CD4-positive, alpha-beta T cell treated with Interleukin-15 for 4 hours (primary cell): ENCODE data around the gene TREML4.

ENCODE experiments used
- DNase-seq: peaks from one replicate; pipeline ENCODE4 v3.0.0-alpha.2; 2020; ENCODE audit warnings: low spot score

The TREML4 gene

DNA sequence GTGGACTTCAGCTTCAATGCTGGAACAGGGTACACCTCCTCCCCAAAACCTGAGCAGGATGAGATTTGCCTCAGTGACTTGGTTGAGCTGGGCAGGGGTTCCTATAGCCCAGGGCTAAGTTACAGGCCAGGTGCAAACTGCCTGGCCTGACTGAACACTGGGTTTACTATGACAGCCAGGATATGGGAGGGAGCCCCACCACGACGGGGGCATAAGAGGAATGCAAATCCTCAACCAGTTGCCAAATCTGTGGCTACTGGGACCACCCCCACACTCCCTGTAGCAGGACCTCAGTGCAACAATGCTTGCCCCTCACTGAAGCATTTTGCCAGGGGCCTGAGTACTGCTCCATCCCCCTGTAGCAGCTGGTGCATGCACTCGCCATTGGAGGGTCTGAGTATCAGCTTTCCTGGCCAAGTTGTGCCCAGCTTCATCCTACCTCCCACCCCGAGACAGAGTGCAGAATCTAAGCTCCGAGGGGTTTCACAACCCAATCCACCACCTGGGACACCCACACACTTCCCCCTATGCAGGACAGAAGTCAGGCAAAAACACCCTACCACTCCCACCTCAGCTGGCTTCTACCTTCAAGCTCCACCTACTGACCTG lies 27.6 kb downstream of the TREML4 start:
- DNase-seq: no peak

DNA sequence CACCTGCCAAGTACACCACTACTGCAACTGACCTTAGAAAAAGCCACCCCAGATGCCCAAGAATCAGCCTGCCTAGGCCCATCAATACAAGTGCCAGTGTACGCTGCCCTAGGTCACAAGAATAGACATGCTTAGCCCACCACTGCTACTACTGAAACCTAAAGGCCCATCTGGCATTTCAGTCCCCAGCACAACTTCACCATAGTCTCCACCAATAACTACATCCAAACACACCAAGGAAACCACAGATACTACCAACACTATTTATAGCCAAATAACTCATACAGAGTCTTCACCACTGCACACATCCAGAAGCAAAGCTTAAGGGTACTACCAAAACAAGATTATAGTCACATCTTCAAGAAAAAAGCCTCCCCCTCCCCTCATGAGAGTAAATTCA lies 28.2 kb downstream of the TREML4 start:
- no peak for DNase-seq

DNA sequence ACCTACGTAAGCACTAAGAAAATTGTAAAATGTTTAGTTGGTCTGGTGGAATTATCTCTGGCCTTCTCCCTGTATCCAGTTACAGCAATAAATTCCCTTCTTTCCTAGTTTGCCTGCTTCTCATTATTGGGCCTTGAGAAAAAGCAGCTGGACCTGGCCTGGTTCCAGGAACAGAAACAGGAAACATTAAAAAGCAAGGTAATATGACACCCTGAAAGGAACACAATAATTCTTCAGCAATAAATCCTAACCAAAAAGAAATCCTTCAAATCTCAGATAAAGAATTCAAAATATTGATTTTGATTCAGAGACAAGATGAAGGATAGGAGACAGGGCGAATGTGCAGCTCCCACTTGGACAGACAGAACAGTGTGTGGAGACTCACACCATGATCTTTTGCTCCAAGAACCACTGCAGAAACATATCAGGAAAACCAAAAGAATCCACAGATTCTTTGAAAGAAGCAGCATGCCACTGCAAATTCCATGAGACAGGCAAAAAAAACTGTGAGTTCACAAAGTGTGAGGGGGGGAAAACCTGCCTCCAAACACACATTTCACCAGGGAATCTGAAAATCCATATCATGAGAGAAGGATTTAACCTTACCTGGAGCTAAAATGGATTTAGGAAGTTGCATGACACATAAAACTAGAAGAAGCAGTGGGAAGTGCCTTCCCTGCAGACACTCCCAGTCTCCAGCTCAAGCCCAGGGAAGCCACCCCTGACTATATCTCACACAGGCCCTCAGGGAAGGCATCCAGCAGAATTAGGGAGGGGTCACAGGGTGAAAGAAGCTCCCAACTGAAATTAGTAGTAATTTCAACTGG lies 29.4 kb downstream of the TREML4 start:
- DNase-seq: no peak

DNA sequence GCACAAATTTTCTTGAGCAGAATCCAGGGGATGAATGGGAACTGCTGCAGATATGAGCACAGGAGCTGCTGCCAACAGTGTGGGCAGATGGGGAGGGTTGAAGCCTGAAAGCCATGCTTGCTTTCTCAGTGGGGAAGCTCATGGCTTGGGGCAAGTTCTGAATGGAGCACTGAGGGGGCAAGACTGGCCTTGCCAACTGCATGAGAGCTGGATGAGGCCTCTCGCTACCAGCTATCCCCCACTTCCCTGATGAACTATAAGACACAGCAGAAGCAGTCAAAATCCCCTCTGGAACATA lies 30.0 kb downstream of the TREML4 start:
- DNase-seq: no peak

DNA sequence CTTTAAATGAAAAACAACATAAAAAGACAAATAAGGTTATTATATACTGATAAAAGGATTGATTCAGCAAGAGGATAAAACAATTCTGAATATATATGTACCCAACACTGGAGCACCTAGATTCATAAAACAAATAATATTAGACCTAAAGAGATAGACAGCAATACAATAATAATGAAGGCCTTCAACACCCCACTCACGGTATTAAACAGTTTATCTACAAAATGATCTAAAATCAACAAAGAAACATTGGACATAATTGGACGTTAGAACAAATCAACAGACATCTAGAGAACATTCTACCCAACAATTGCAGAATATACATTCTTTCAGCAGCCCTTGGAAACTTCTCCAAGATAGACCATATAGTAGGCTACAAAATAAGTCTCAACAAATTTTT lies 34.3 kb downstream of the TREML4 start:
- no peak for DNase-seq

DNA sequence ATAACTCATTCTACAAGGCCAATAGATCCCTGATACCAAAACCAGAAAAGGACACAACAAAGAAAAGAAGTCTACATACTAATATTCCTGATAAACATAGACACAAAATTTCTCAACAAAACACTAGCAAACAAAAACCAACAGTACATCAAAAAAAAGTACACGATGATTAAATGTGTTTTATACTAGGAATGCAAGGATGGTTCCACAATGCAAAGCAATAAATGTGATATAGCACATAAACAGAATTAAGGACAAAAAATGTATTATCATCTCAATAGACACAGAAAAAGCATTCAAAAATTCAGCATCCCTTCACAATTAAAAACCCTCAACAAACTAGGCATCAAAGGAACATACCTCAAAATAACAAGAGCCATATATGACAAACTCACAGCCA lies 35.1 kb downstream of the TREML4 start:
- no peak for DNase-seq

DNA sequence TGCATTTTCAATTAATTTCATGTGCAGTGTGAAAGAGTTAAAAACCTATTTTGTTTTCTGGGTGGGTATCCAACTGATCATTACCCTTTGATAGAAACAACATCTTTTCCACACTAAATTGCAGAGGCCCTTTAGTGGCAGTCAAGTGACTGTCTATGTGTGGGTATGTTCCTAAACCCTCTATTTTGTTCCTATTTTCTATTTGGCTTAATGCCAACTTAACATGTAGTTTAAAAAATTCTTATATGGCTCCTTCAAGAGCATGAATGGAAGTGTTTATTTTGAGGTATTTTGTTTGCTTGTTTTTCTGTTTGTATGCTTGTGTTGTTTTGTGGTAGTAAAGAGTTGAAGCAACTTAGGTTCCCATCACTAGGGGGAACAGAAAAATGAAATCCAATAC lies 38.4 kb downstream of the TREML4 start:
- DNase-seq: no peak

DNA sequence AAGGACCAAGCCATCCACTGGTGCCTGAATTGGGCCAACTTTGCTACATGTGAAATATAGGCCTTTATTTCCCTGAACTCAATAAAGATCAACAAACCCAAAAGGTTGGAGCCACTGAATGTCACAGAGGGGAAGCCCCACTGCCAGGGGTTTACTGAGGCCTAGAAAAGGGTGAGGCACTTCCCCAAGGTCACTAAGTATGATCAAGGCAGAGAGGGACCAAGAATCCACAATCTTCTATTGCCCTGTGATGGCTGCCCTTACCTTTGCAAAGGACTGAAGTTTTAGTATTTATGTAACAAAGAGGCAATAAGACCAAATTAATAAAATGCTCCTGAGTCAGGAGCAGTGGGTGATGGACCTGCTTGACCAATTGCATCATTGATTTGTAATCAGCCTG lies 40.3 kb downstream of the TREML4 start:
- no peak for DNase-seq

DNA sequence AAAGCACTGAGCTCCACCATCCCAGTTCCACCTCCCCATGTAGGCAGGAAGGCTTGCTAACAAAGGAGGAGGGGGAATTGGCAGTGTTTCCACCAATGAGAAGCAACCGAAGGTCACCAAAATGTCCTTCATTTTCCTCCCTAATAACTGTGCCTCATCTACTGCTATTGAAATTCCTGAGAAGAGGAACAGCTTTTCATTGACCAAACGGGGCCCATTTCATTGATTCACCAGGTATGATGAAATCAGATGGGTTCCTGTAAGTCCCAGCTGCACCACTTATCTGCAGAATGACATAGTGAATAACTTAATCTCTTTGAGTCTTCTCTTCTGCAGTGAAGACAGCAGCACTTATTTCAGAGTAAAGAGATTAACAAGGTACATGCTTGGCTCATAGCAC lies 41.0 kb downstream of the TREML4 start:
- DNase-seq: no peak

DNA sequence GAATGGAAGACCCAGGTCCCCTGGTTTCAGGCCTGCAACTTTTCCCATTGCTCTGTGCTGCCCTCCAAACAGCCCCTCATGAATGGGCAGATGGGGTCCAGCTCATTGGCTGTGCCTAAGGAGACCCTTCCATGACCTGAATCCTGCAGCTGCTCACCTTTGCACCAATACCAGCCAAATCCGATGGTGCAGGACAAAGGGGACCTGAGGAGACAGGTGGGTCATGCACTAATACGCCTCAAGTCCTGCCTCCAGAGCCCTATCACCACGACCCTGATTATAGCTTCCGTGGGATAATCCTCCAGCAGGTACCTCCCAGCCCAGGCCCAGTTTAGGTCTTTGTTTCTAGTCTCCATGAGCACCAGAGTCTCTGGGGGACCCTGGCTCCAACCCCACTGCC lies 41.6 kb downstream of the TREML4 start:
- DNase-seq: no peak

DNA sequence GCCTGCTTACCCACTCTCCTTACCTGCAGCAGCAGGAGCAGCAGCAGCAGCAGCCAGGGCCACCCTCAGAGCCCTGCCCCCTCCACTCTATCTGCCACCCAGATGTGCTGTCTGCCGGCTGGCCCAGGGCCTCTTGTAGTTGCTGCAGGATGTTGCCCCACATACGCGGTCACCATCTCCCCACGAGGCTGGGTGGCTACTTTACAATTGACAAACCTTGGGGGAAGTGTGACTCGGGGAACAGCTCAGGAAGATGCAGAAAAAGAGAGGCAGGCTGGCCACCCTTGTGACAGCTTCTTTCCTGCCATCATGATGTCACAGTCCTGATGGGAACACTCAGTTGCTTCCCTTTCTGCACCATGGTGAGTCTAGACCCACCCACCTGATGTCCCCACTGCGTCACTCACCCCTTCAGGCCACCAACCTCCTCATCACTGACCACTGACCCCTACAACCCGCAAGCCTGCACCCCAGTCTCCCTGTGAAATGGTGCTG lies 43.8 kb downstream of the TREML4 start:
- DNase-seq: no peak

DNA sequence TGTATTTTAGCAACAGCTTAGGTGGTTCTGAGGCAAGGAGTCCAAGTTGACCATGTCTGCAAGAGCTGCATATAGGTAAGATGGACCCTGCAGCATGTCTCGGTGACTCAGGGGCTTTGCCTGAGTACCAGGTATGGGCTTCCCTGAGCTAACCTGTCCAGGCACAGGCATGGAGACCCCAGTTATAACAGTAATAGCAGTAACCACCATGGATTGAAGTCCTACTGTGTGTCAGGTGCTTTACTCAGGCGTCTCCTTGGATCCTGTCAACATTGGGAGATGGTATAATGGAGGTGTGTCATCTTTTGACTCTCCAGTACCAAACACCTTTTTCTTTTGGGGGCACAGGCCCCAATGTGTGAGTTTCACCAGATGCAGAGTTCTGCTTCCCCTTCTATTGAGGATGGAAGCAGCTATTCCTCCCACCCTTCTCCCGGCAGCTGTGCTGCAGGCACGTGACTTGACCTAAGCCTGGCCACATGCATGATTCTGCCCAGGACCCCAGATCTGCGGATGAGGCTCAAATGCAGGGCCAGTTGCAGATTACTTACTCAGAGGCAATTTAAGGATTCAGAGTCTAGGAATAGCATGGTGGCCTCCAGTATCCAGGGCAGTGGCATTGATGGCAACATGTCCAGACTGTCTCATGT lies 44.6 kb downstream of the TREML4 start:
- no peak for DNase-seq

DNA sequence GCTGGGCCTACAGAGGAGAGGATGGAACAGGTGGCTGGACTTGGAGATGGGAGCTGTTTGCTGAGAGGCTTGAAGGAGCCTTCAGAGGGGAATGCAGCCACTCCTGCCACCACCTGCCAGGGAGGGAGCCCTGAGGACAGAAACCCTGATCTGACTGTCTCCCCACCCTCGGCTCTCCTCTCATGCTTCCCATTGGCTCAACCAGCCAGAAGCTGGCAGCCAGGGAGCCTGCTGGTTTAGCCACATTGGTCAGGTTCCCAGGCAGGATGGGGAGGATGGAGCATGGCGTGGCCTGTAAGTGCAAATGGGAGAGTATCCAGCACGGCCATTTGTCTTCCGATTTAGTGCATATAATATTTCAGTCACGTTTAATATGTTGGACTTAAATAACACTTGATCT lies 45.6 kb downstream of the TREML4 start:
- no peak for DNase-seq

DNA sequence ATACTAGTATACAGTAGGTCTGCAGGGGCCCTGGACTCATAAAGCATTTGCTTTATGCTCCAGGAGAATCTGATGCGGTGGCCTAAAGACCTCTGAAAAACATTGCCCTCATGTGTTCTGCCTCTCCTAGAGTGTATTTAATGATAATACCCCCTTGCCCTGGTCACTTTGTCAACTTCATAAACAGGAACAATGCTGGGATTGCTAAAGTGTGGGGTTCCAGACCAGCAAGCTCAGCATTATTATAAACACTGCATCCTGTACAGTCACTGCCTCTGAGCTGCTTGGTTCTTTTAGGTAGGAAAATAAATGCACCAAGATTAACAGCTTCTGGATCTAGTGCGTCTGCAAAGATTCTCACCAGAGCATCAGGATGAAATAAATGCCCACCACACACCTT lies 46.1 kb downstream of the TREML4 start:
- DNase-seq: no peak

DNA sequence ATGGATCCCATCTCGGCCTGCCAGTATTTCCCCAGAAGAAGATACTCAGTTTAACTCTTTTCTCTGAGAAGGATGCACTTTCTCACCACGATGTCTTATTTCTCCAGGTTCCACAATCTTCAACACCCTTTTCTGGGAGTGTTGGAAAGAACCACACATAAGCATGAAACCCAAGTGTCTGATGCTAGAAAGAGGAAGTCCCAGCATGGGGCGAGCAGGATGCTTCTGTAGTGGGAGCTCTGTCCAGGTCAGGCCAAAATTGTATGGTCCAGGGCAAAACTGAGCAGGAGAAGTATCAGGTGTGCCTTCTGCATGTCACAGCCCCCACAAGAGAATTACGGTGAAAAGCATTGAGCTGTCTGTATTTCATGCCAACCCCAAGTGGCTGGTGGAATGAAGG lies 47.3 kb downstream of the TREML4 start:
- no peak for DNase-seq

DNA sequence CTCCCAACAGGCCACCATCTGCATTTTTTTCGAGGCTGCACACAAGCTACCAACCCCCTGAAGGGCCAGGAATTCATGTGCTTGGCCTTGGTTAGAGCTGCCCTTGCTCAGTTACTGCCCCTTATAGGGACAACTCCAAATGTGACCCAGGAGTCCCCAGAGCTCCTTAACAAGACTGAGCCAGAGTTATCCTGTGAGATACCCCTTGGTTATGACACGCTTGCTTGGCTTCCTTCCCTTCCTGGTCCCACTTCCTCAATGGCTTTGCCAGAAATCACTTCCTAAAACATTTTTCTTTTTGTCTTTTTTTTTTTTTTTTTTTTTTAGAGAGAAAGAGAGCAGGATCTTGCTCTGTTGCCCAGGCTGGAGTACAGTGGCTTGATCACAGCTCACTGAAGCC lies 49.5 kb downstream of the TREML4 start:
- DNase-seq: no peak

DNA sequence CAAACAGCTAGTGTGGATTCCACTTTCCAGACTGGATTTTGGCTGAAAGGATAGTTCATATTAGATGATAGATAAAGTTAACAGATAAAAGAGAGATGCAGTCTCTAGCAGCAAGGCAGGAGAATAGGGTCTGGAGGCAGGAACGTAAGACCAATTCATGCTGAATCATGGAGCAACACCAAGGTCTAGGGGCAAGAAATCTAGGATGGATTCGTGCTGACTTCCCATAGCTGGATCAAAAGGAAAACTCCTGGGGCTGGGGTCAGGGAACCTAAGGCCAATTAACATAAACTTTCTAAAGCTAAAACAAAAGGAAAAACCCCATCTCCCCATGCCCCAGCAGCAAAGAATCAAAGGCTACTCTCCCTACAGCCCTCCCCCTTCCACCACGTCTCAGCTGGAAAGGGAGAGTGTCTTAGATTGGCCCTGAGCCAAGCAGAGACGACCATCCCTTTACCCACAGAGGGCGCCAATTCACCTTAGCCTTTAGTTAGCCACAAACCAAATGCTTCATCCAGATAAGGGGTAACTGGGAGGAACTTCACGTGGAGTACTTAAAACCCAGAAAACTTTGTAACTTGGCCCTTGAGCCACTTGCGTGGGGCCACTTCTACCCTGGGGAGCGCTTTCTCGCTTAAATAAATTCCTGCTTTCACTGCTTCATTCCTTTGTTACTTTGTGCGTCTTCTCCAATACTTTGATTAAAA lies 50.7 kb downstream of the TREML4 start:
- DNase-seq: peak; percentile 69

DNA sequence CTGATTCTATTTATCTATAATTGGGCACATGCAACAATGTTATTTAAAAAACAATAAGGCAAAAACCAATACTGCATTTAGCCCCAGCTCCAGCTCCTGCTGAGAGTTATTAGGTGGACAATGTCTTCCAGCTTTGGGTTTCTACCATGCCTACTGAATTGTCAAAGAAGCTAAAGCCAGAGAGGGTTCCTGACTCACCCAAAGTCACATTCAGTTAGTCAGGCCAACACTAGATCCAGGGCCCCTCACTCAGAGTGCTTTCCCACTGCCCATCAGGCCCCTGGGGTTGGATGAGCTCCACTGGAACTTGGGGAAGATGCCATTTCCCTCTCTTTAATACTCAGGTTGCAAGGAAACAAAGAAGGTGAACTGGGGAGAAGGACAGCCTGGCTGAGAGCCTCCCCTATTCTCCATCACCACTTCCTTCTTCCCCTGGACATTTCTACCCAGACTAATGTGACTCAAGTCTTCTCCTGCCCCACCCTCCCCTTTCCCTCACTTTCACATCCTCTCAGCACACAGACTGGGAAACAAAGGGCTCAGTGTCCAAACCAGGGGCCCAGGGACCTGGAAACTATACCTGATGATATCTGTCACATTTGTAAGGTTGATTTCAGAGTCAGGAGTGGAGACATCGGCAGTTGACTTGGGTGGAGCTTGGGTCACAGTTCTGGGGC lies 52.4 kb downstream of the TREML4 start:
- DNase-seq: no peak

DNA sequence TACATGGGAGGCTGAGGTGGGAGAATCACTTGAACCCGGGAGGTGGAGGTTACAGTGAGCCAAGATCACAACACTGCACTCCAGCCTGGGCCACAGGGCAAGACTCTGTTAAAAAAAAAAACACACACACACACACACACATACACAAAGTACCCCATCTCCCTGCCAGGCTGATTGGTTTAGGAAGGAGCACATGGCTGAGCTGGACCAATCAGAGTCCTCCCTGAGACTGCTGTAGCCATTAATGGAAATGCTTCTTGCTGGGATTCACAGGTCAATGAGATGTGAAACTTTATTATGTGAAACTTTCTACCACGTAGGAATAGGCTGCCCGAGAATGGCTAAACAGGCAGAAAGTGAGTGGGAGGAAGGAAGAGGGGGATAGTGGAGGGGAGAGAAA lies 55.5 kb downstream of the TREML4 start:
- DNase-seq: no peak

DNA sequence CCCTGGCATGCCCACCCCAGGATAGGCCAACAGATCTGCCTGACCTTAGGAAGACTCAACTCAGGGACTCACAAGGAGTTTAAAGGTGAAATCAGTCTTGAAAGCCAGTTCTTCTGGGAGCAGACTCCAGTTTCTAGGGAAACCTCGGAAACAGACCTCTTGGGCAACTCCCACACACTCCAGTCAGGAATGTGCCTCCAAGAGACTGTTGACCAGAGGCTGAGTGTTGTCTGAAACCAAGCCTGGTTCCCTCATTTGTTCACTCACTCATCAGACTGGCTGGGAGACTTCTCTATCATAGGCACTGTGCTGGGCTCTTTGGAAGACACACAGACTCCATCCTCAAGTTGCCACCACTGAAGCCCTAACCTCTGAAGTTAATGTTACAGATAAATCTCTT lies 56.6 kb downstream of the TREML4 start:
- DNase-seq: no peak

DNA sequence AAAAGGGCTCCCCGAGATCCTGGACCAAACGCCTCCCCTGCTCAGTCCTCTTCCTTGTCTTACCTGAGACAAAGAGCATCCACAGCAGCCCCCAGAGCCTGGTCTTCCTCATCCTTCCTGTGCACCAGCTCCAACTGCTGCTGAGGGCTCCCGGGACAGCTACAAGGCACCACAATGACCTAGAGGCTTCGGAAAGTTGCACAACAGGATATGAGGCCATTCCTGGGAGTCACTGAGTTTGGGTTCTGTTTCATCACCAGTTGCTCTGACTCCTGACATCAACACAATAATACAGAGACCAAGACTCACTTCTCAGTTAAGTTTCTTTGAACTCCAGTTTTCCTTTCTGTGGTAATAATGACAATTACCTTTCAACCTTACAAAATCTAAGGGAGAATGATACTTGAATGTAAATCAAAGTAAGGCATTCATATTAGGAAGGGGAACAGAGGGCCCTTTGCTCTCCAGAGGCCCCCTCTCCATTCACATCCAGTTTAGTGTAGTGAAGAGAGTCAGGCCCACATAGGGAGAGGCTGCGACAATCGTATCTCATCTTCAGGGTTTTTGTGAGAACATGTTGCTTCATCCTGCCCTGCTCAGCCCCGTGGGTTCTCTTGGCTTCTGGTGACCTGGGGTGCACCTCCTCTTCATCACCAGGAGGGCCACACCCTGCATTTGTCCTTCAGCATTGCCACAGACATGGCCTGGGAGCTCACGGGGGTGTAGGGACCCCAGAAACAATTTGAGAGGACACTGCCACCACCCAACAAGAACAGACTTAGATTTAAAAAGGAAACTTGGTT lies 58.6 kb downstream of the TREML4 start, which contains the start of gene TREM1:
Gene TREM1 (minus strand): TSS at position 139 of the 803 bp plus-strand sequence. CDS start 27 bp downstream, at position 112.
- no peak for DNase-seq
